K562 (cell line): Measurements from ENCODE around the gene SPI1. TPM values are rescaled to one million over a fixed set of nuclear protein-coding genes. Genes with fewer than 3 reads are reported as not detected.

Experiments
- ATAC-seq: fragments of 200-7000 bp; cut with Tn5 transposase; 3 replicates; pipeline ENCODE4 v1.9.1; 2020; ENCODE audit warnings: moderate library complexity
- BruUV-seq: library from RNA; stranded (reverse); fragments of 400-500 nt; replicated peaks from 2 replicates; lab custom pipeline; 2021; lab: Mats Ljungman, UMichigan
- CTCF ChIA-PET: fragments of 300-600 bp; formaldehyde crosslinking; extraction: SDS; loops from one replicate; lab custom pipeline; 2021; ENCODE audit warnings: low intra/inter-chr PET ratio; lab: Yijun Ruan, JAX
- POLR2A ChIA-PET: fragments of 300-600, 350-650 bp; sonication (Branson Sonifier 250); formaldehyde crosslinking; extraction: SDS; loops from one replicate; lab custom pipeline; 2021; ENCODE audit warnings: antibody characterized with exemption, inconsistent platforms; lab: Yijun Ruan, JAX
- DNase-seq, 4 experiments: peaks; one replicate each; pipeline versions ENCODE4 v3.0.0 to v3.0.0-alpha.2; 2011 to 2018; ENCODE audit warnings: low spot score in 3 of 4, mixed read lengths in 3 of 4; ENCODE audit errors: extremely low read depth in 1 of 4
- FAIRE-seq: peaks from 2 replicates; lab custom pipeline; 2011; peaks lifted over from hg19 to GRCh38; lab: Jason Lieb, UNC
- H2AFZ ChIP-seq: 2 replicates; pipeline ENCODE4 v1.6.0; 2011; ENCODE audit warnings: low read depth, low read length, control low read depth, inconsistent platforms
- H3K27ac ChIP-seq: fragments of 200-600 bp; 3 replicates; pipeline ENCODE4 v1.8.0; 2011; ENCODE audit warnings: low read depth, mild to moderate bottlenecking, control low read depth, inconsistent platforms, low read length, moderate library complexity, mixed read lengths; ENCODE audit errors: extremely low read depth
- H3K27me3 ChIP-seq, 2 experiments: fragments of 300-600 bp in 1 of 2; 2 replicates in 1 of 2; 3 replicates in 1 of 2; pipeline versions ENCODE4 v1.6.0 to v1.8.0; 2011; ENCODE audit warnings: inconsistent platforms in 2 of 2, low read length in 2 of 2, mild to moderate bottlenecking in 1 of 2, mixed read lengths in 1 of 2, moderate library complexity in 1 of 2; ENCODE audit not compliant: control insufficient read depth in 2 of 2, insufficient read depth in 2 of 2
- H3K36me3 ChIP-seq: fragments of 300-600 bp; 3 replicates; pipeline ENCODE4 v1.8.0; 2011; ENCODE audit warnings: mild to moderate bottlenecking, low read length, inconsistent platforms; ENCODE audit not compliant: control insufficient read depth, insufficient read depth
- H3K4me1 ChIP-seq, 2 experiments: fragments of 200-600 bp in 1 of 2; replicated peaks in 1 of 2; 2 replicates in 1 of 2; 3 replicates in 1 of 2; pipeline versions ENCODE4 v1.5.1 to v1.8.0; 2011; ENCODE audit warnings: inconsistent platforms in 2 of 2, low read length in 2 of 2, mild to moderate bottlenecking in 1 of 2, mixed read lengths in 1 of 2, moderate library complexity in 1 of 2; ENCODE audit not compliant: control insufficient read depth in 2 of 2, insufficient read depth in 2 of 2
- H3K4me2 ChIP-seq: 2 replicates; pipeline ENCODE4 v1.6.1; 2011; ENCODE audit warnings: low read length, control low read depth, inconsistent platforms, mixed read lengths; ENCODE audit not compliant: insufficient read depth
- H3K4me3 ChIP-seq: fragments of 200-600 bp; sonication (generic), shearing (Covaris generic); 2 replicates; pipeline ENCODE4 v1.5.1; 2016; ENCODE audit warnings: control low read depth, inconsistent platforms
- H3K79me2 ChIP-seq: fragments of 200-600 bp; 3 replicates; pipeline ENCODE4 v1.8.0; 2011; ENCODE audit warnings: low read length, inconsistent platforms; ENCODE audit not compliant: control insufficient read depth, insufficient read depth
- H3K9ac ChIP-seq, 2 experiments: 2 replicates each; pipeline versions ENCODE4 v1.6.0 to v1.6.1; 2011; ENCODE audit warnings: low read depth in 2 of 2, low read length in 2 of 2, control low read depth in 1 of 2, inconsistent platforms in 1 of 2, mild to moderate bottlenecking in 1 of 2, mixed read lengths in 1 of 2; ENCODE audit not compliant: insufficient read depth in 1 of 2
- H3K9me1 ChIP-seq: one replicate; pipeline ENCODE4 v1.6.0; 2011; ENCODE audit warnings: inconsistent platforms, mild to moderate bottlenecking, low read length, moderate library complexity; ENCODE audit not compliant: control insufficient read depth, insufficient read depth
- H3K9me3 ChIP-seq: replicated peaks from 2 replicates; pipeline ENCODE4 v1.5.1; 2011; ENCODE audit warnings: low read depth, low read length, inconsistent platforms; ENCODE audit not compliant: control insufficient read depth, insufficient read depth
- H4K20me1 ChIP-seq: replicated peaks from 2 replicates; pipeline ENCODE4 v1.6.1; 2011; ENCODE audit warnings: low read length, inconsistent platforms, mixed read lengths; ENCODE audit not compliant: control insufficient read depth, insufficient read depth
- CTBP1 ChIP-seq: fragments of 450-650 bp; IDR thresholded peaks from 2 replicates; pipeline ENCODE4 v1.6.1; 2016; ENCODE audit warnings: borderline replicate concordance
- CUX1 ChIP-seq: fragments of 200-800 bp; sonication (Bioruptor generic); IDR thresholded peaks from 2 replicates; pipeline ENCODE4 v1.6.1; 2016; ENCODE audit warnings: missing genetic modification characterization, missing compliant biosample characterization
- E2F4 ChIP-seq: sonication (generic); formaldehyde crosslinking; IDR thresholded peaks from 2 replicates; pipeline ENCODE4 v1.8.0; 2022; ENCODE audit warnings: mild to moderate bottlenecking, low read depth, missing genetic modification reagents
- HDGF ChIP-seq: fragments of 450-650 bp; IDR thresholded peaks from 2 replicates; pipeline ENCODE4 v1.6.1; 2016
- SREBF1 ChIP-seq: fragments of 150-350 bp; IDR thresholded peaks from 2 replicates; pipeline ENCODE4 v1.6.1; 2014; ENCODE audit warnings: antibody characterized with exemption, low read depth, low read length, borderline replicate concordance
- TAF9B ChIP-seq: fragments of 450-650 bp; IDR thresholded peaks from 2 replicates; pipeline ENCODE4 v1.6.1; 2018; ENCODE audit warnings: mild to moderate bottlenecking; ENCODE audit not compliant: partially characterized antibody
- TBL1XR1 ChIP-seq, 2 experiments: IDR thresholded peaks; 2 replicates each; pipeline ENCODE4 v1.6.1; 2012; ENCODE audit warnings: improper control_type of control experiment in 2 of 2, low read length in 2 of 2, mild to moderate bottlenecking in 1 of 2
- ZNF232 ChIP-seq: sonication (generic); formaldehyde crosslinking; IDR thresholded peaks from 2 replicates; pipeline ENCODE4 v1.8.0; 2022; ENCODE audit warnings: mild to moderate bottlenecking, missing genetic modification reagents
- ZNF311 ChIP-seq: fragments of 250-450 bp; sonication (Bioruptor Pico); IDR thresholded peaks from 2 replicates; pipeline ENCODE4 v1.4.0; 2020; ENCODE audit warnings: mild to moderate bottlenecking, moderate library complexity
- ZNF609 ChIP-seq: sonication (generic); formaldehyde crosslinking; IDR thresholded peaks from 2 replicates; pipeline ENCODE4 v1.8.1; 2023; ENCODE audit warnings: missing genetic modification reagents, mild to moderate bottlenecking, borderline replicate concordance
- ZNF780A ChIP-seq: fragments of 250-450 bp; sonication (Bioruptor Pico); IDR thresholded peaks from 2 replicates; pipeline ENCODE4 v1.5.0; 2021; ENCODE audit warnings: mild to moderate bottlenecking
- WGBS: fragments of 100-300 bp; shearing (Covaris generic); methylation state at CpG from one replicate; pipeline ENCODE4 v1.1.6; 2016; ENCODE audit warnings: low coverage, mixed read lengths; ENCODE audit not compliant: insufficient coverage; ENCODE audit errors: missing lambda C conversion rate; 5-methylcytosine and 5-hydroxymethylcytosine counted together
- in situ Hi-C: fragments of 300-500 bp; cut with MboI; formaldehyde crosslinking; loops from 4 replicates; pipeline ENCODE4 v1.15.0; 2018; ENCODE audit warnings: inconsistent platforms, mixed read lengths
- intact Hi-C: fragments of 100-400 bp; cut with micrococcal nuclease; formaldehyde crosslinking; loops from 2 replicates; pipeline ENCODE4 v1.14.2; 2022
- polyA plus RNA-seq, 8 experiments: library from polyadenylated mRNA; depleted of rRNA in 4 of 8; stranded (reverse) in 5 of 8; unstranded in 3 of 8; fragments of >200 nt; fragmentation: Nextera tagmentation in 2 of 8; fragmentation: Illumina TruSeq in 1 of 8; extraction: Ambion mirVana in 2 of 8; extraction: Trizol in 1 of 8; gene quantifications; 2 replicates each; pipeline versions ENCODE4 v1.2.1 to v1.2.3, GENCODE V29; 2011 to 2014; ENCODE audit warnings: inconsistent platforms in 1 of 8, missing spikeins in 1 of 8
- total RNA-seq, 7 experiments: library from RNA; depleted of rRNA in 6 of 7; stranded (reverse); fragments of >200 nt in 6 of 7; fragmentation: Illumina TruSeq in 2 of 7; extraction: Trizol in 2 of 7; gene quantifications; 2 replicates each; pipeline versions ENCODE4 v1.2.1 to v1.2.3, GENCODE V29; 2011 to 2021; ENCODE audit warnings: low replicate concordance in 1 of 7

The SPI1 gene
- total and polyA plus RNA-seq, 9 of the 15 experiments (the other 6 are each of a cell fraction or from before 2014, with no cell fraction given), result 0.10 to 33.7 (median 10.3) TPM

- Histone ChIP-seq H3K27me3 (no peaks in the 10 kb centered on the region), H3K4me1 (peaks cover 37 to 51% of the 10 kb centered on the region in 2 experiments), H4K20me1 (no peaks in the 10 kb centered on the region), H3K36me3 (peaks cover 15% of the 10 kb centered on the region; the same call in 1 of the 3 replicates), H2AFZ (no peak overlapping the region), H3K27ac (no peak overlapping the region), H3K9me1 (no peaks in the 10 kb centered on the region), H3K79me2 (peaks cover 26% of the 10 kb centered on the region), H3K9ac (peak overlapping the region in 1 of 2 experiments; percentile 37; a peak in 2 of 4 replicates), H3K4me2 (no peak overlapping the region; the same call in 1 of the 2 replicates), H3K9me3 (no peaks in the 10 kb centered on the region), H3K4me3 (no peak overlapping the region)
- FAIRE-seq (no peak), ATAC-seq (no peak), DNase-seq (no peak)
- POLR2A ChIA-PET, result interaction anchor here (1.2 to 1.4 kb wide), 2 partner anchors 12 to 24 kb away, joined by 3 to 6 read pairs; no protein-coding TSS in a partner anchor
- BruUV-seq, result no TSS peak
- in situ Hi-C loops (no loop called here), intact Hi-C loops (loop anchor here (10.0 kb wide), 1 partner anchor 239 kb away; no protein-coding TSS in a partner anchor)
- 76% methylated on average over 10 of the region's 13 CpGs for WGBS
- CTCF ChIA-PET, result interaction anchor here (1.4 to 1.9 kb wide), 2 partner anchors 77 to 241 kb away, joined by 5 to 6 read pairs; no protein-coding TSS in a partner anchor
- no peak for TF ChIP-seq TAF9B
- TF ChIP-seq CTBP1, result no peak
- no peak for TF ChIP-seq ZNF609 (CRISPR knock-in tag)
- TF ChIP-seq TBL1XR1 (IDR thresholded peaks at IDR 0.05; ENCODE audit: low read length in 2 of 2), result no peak
- TF ChIP-seq ZNF780A (CRISPR knock-in tag), result no peak
- TF ChIP-seq ZNF232, result no peak
- TF ChIP-seq CUX1 (CRISPR knock-in tag), result no peak
- TF ChIP-seq SREBF1, result no peak
- TF ChIP-seq E2F4 (CRISPR knock-in tag), result no peak
- TF ChIP-seq HDGF, result no peak
- no peak for TF ChIP-seq ZNF311 (CRISPR knock-in tag)
Measured at GRCh38 chr11:47375546-47376085, 2.7 kb downstream of the SPI1 start.
